ENCODE results near the gene FUCA2. TPM values are rescaled to one million over a fixed set of nuclear protein-coding genes. Genes with fewer than 3 reads are reported as not detected.

The FUCA2 gene
- total RNA-seq, 1 experiment from 2014 or later = 15.3 TPM

DNA sequence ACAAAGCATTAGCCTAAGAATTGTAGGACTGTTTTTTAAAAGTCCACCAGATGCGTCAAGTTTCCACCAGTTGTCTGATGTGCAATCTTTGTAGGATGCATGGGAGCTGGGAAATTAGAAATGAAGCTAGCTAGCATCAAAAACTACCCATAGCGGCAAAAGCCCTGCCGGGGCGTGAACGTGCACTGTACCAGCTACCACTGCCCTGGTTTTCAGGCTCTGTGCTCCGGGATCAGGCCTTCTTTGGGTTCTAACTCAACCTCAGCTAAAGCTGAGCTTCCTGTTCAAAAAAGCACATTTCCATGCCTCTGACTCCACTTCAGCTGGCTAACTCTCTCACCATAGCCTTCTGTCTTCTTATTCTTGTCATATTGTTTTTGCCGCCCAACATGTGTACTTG is 26.9 kb upstream of the FUCA2 start:
- H3K27ac ChIP-seq (ENCODE audit: low read depth, low read length, poor library complexity, severe bottlenecking) = no peak overlapping the region
- no peaks in the 10 kb centered on the region for H3K4me1 ChIP-seq (ENCODE audit: insufficient read depth, low read length, poor library complexity, severe bottlenecking)
- intact Hi-C loops (cut with micrococcal nuclease; ENCODE audit: unreplicated experiment) = loop anchor here (10.0 kb wide), 1 partner anchor 844 kb away; no protein-coding TSS in a partner anchor
- no peak overlapping the region for H3K4me3 ChIP-seq (ENCODE audit: low read depth, low read length, poor library complexity, severe bottlenecking)
- no peaks in the 10 kb centered on the region for H3K36me3 ChIP-seq (ENCODE audit: insufficient read depth, low read length, poor library complexity, severe bottlenecking)
- peaks cover 14% of the 10 kb centered on the region for H3K27me3 ChIP-seq (replicated peaks; ENCODE audit: insufficient read depth, low read depth, low read length, poor library complexity)
- ChIA-PET POLR2A (ENCODE audit: low non-redundant PET) (no interaction called here), CTCF (no interaction called here)
- DNase-seq (ENCODE audit: low spot score) = no peak
- TF ChIP-seq, protein P1, sequence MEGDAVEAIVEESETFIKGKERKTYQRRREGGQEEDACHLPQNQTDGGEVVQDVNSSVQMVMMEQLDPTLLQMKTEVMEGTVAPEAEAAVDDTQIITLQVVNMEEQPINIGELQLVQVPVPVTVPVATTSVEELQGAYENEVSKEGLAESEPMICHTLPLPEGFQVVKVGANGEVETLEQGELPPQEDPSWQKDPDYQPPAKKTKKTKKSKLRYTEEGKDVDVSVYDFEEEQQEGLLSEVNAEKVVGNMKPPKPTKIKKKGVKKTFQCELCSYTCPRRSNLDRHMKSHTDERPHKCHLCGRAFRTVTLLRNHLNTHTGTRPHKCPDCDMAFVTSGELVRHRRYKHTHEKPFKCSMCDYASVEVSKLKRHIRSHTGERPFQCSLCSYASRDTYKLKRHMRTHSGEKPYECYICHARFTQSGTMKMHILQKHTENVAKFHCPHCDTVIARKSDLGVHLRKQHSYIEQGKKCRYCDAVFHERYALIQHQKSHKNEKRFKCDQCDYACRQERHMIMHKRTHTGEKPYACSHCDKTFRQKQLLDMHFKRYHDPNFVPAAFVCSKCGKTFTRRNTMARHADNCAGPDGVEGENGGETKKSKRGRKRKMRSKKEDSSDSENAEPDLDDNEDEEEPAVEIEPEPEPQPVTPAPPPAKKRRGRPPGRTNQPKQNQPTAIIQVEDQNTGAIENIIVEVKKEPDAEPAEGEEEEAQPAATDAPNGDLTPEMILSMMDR (conservative IDR thresholded peaks at IDR 0.05; ENCODE audit: low read depth, low read length) = no peak
- TF ChIP-seq EZH2 (IDR thresholded peaks at IDR 0.05; ENCODE audit: borderline replicate concordance, low read depth, low read length, poor library complexity, severe bottlenecking) = no peak
- H3K9me3 ChIP-seq (ENCODE audit: low read depth, low read length, poor library complexity, severe bottlenecking) = no peaks in the 10 kb centered on the region
- BruUV-seq (replicated peaks) = no TSS peak

DNA sequence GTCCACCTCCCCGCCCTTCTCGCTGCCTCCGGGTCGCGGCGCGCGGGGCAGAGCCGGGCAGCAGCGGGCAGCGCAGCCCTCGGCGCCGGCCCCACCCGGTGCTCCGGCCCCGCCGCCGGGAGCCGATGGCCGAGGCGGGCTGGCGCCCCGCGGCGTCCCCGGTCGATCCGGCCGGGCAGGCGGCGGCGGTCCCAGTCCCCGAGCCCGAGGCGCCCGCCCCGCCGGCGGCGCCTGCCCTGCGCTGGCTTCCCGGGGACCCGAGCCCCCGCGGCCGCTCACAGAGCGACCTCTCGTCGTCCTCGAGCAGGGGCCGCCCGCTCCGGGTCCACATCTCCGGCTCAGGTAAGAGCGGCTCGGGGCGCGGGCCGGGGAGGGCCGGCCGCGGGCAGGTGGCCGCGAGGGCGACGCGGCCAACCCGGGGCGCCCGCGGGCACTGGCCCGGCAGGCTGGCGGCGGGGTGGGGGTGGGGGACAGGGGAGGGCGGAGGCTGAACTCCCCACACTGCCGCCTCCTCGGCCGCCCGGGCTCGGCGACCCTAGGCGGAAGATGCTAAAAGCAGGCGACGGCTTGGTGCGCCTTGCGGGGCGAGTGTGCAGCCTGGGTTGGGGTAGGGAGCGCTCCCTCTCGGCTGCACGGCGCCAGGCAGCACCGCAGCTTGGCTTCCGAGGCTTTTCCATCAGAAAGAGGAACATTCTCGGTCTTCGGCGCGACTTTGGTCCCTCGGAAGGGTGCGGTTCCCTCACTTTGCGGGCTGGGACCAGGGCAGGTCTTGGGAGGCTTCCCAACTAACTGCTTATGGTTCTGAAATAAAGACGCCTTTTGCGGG is 25.6 kb upstream of the FUCA2 start:
- Histone ChIP-seq H3K36me3 (ENCODE audit: insufficient read depth, low read length, poor library complexity, severe bottlenecking) (no peaks in the 10 kb centered on the region), H3K9me3 (ENCODE audit: low read depth, low read length, poor library complexity, severe bottlenecking) (no peaks in the 10 kb centered on the region), H3K27me3 (replicated peaks; ENCODE audit: insufficient read depth, low read depth, low read length, poor library complexity) (peaks cover 14% of the 10 kb centered on the region), H3K4me1 (ENCODE audit: insufficient read depth, low read length, poor library complexity, severe bottlenecking) (no peaks in the 10 kb centered on the region), H3K4me3 (ENCODE audit: low read depth, low read length, poor library complexity, severe bottlenecking) (peak overlapping the region; percentile 36), H3K27ac (ENCODE audit: low read depth, low read length, poor library complexity, severe bottlenecking) (no peak overlapping the region)
- intact Hi-C loops (cut with micrococcal nuclease; ENCODE audit: unreplicated experiment) = loop anchor here (10.0 kb wide), 1 partner anchor 842 kb away; no protein-coding TSS in a partner anchor
- TF ChIP-seq EZH2 (IDR thresholded peaks at IDR 0.05; ENCODE audit: borderline replicate concordance, low read depth, low read length, poor library complexity, severe bottlenecking) = no peak
- TF ChIP-seq, protein P1 (conservative IDR thresholded peaks at IDR 0.05; ENCODE audit: low read depth, low read length) = peak; percentile 48
- no TSS peak for BruUV-seq (replicated peaks)
- POLR2A ChIA-PET (ENCODE audit: low non-redundant PET) = no interaction called here
- CTCF ChIA-PET = no interaction called here
- peak; percentile 67 for DNase-seq (ENCODE audit: low spot score)

DNA sequence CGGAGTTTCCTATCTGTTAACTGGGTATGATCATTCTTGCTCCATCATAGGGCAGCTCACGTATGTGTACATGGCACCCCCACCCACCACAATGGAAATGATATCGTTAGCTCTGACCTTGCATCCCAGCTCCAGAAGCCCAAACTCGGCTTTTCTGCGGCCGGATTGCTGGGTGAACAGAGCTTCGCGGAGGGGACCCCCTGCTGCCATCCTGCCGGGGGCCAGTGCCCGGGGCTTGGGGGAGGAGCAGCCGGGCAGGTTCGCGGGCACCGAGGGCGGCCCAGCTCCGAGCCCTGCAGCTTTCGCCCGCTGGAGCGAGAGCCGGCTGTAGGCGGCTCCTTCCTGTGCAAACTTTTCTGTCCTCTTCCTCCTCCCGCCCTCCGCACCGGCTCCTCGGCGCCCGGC is 24.9 kb upstream of the FUCA2 start:
- intact Hi-C loops (cut with micrococcal nuclease; ENCODE audit: unreplicated experiment) = loop anchor here (10.0 kb wide), 1 partner anchor 842 kb away; no protein-coding TSS in a partner anchor
- TF ChIP-seq EZH2 (IDR thresholded peaks at IDR 0.05; ENCODE audit: borderline replicate concordance, low read depth, low read length, poor library complexity, severe bottlenecking) = no peak
- TF ChIP-seq, protein P1 (conservative IDR thresholded peaks at IDR 0.05; ENCODE audit: low read depth, low read length) = no peak
- ChIA-PET POLR2A (ENCODE audit: low non-redundant PET) (no interaction called here), CTCF (no interaction called here)
- Histone ChIP-seq H3K4me3 (ENCODE audit: low read depth, low read length, poor library complexity, severe bottlenecking) (peak overlapping the region; percentile 36), H3K9me3 (ENCODE audit: low read depth, low read length, poor library complexity, severe bottlenecking) (no peaks in the 10 kb centered on the region), H3K27ac (ENCODE audit: low read depth, low read length, poor library complexity, severe bottlenecking) (no peak overlapping the region), H3K27me3 (replicated peaks; ENCODE audit: insufficient read depth, low read depth, low read length, poor library complexity) (peaks cover 16% of the 10 kb centered on the region), H3K36me3 (ENCODE audit: insufficient read depth, low read length, poor library complexity, severe bottlenecking) (no peaks in the 10 kb centered on the region), H3K4me1 (ENCODE audit: insufficient read depth, low read length, poor library complexity, severe bottlenecking) (no peaks in the 10 kb centered on the region)
- DNase-seq (ENCODE audit: low spot score) = peak; percentile 19
- BruUV-seq (replicated peaks) = no TSS peak
